K562 (cell line): ENCODE measurements around the gene PTGES3L. TPM values are rescaled to one million over a fixed set of nuclear protein-coding genes. Genes with fewer than 3 reads are reported as not detected.

Experiments
- CC2D1A ChIP-seq: fragments of 450-650 bp; IDR thresholded peaks from 2 replicates; pipeline ENCODE4 v1.6.1; 2017; ENCODE audit warnings: mild to moderate bottlenecking
- EP400 ChIP-seq: fragments of 450-650 bp; IDR thresholded peaks from 2 replicates; pipeline ENCODE4 v1.6.1; 2017; ENCODE audit warnings: antibody characterized with exemption, mild to moderate bottlenecking, moderate library complexity
- FIP1L1 ChIP-seq: fragments of 200-400 bp; formaldehyde crosslinking; IDR thresholded peaks from 2 replicates; pipeline ENCODE4 v1.6.1; 2018; ENCODE audit warnings: mild to moderate bottlenecking, low read depth, low read length; ENCODE audit not compliant: poor library complexity, severe bottlenecking
- HDGF ChIP-seq: fragments of 450-650 bp; IDR thresholded peaks from 2 replicates; pipeline ENCODE4 v1.6.1; 2016
- HOXB6 ChIP-seq: fragments of 250-450 bp; sonication (Bioruptor Pico); IDR thresholded peaks from 2 replicates; pipeline ENCODE4 v1.5.1; 2022; ENCODE audit warnings: mild to moderate bottlenecking, borderline replicate concordance
- LCOR ChIP-seq: sonication (generic); formaldehyde crosslinking; IDR thresholded peaks from 2 replicates; pipeline ENCODE4 v1.8.0; 2022; ENCODE audit warnings: mild to moderate bottlenecking, missing genetic modification reagents
- MBD1 ChIP-seq: fragments of 250-450 bp; sonication (Bioruptor Pico); IDR thresholded peaks from 2 replicates; pipeline ENCODE4 v1.8.0; 2022; ENCODE audit warnings: inconsistent platforms
- NFIX ChIP-seq: fragments of 250-450 bp; sonication (Bioruptor Pico); IDR thresholded peaks from 2 replicates; pipeline ENCODE4 v1.4.0; 2020; ENCODE audit warnings: low read depth, mild to moderate bottlenecking, moderate library complexity
- NR2C2 ChIP-seq, 2 experiments: fragments of 200-800 bp in 1 of 2; sonication (Bioruptor generic) in 1 of 2; sonication (generic) in 1 of 2; formaldehyde crosslinking in 1 of 2; IDR thresholded peaks; 2 replicates each; pipeline versions ENCODE4 v1.6.1 to v1.8.0; 2016 to 2022; ENCODE audit warnings: mild to moderate bottlenecking in 1 of 2, missing compliant biosample characterization in 1 of 2, missing genetic modification characterization in 1 of 2, missing genetic modification reagents in 1 of 2
- PHB2 ChIP-seq: fragments of 450-650 bp; IDR thresholded peaks from 2 replicates; pipeline ENCODE4 v1.6.1; 2017; ENCODE audit warnings: low read depth
- PHF21A ChIP-seq: fragments of 450-650 bp; IDR thresholded peaks from 2 replicates; pipeline ENCODE4 v1.6.1; 2017; ENCODE audit warnings: low read depth, borderline replicate concordance
- POU5F1 ChIP-seq: fragments of 150-350 bp; IDR thresholded peaks from 2 replicates; pipeline ENCODE4 v1.6.1; 2014; ENCODE audit warnings: borderline replicate concordance, low read length, low read depth, mild to moderate bottlenecking; ENCODE audit not compliant: partially characterized antibody
- SIRT6 ChIP-seq: IDR thresholded peaks from one replicate; pipeline ENCODE4 v1.6.1; 2012; ENCODE audit warnings: low read depth, mild to moderate bottlenecking, control low read depth, inconsistent platforms, low read length, moderate library complexity
- SRSF9 ChIP-seq: fragments of 200-400 bp; formaldehyde crosslinking; IDR thresholded peaks from 2 replicates; pipeline ENCODE4 v1.6.1; 2017; ENCODE audit warnings: low read depth, low read length, borderline replicate concordance
- TAF7 ChIP-seq: fragments of 450-650 bp; IDR thresholded peaks from 2 replicates; pipeline ENCODE4 v1.6.1; 2016; ENCODE audit warnings: missing genetic modification characterization, missing compliant biosample characterization
- THRAP3 ChIP-seq: fragments of 450-650 bp; IDR thresholded peaks from 2 replicates; pipeline ENCODE4 v1.6.1; 2016; ENCODE audit warnings: mild to moderate bottlenecking, inconsistent platforms, borderline replicate concordance
- XRCC5 ChIP-seq: fragments of 200-400 bp; formaldehyde crosslinking; IDR thresholded peaks from 2 replicates; pipeline ENCODE4 v1.6.1; 2017; ENCODE audit warnings: low read depth, mild to moderate bottlenecking, low read length
- ZBTB26 ChIP-seq: fragments of 450-650 bp; formaldehyde crosslinking; IDR thresholded peaks from 2 replicates; pipeline ENCODE4 v1.4.0; 2022; ENCODE audit warnings: missing genetic modification characterization
- ZEB2 ChIP-seq: fragments of 450-650 bp; IDR thresholded peaks from 2 replicates; pipeline ENCODE4 v1.6.1; 2016
- ZNF121 ChIP-seq: sonication (generic); formaldehyde crosslinking; conservative IDR thresholded peaks from 2 replicates; pipeline ENCODE4 v1.8.0; 2022; ENCODE audit warnings: missing genetic modification reagents
- ZNF354B ChIP-seq: fragments of 250-450 bp; sonication (Bioruptor Pico); IDR thresholded peaks from 2 replicates; pipeline ENCODE4 v1.4.0; 2020
- ZNF511 ChIP-seq: sonication (generic); formaldehyde crosslinking; IDR thresholded peaks from 2 replicates; pipeline ENCODE4 v1.8.0; 2022; ENCODE audit warnings: mild to moderate bottlenecking, missing genetic modification reagents
- ZNF518B ChIP-seq: fragments of 250-450 bp; sonication (Bioruptor Pico); IDR thresholded peaks from 2 replicates; pipeline ENCODE4 v1.5.0; 2021; ENCODE audit warnings: mild to moderate bottlenecking, moderate library complexity
- polyA plus RNA-seq, 8 experiments: library from polyadenylated mRNA; depleted of rRNA in 4 of 8; stranded (reverse) in 5 of 8; unstranded in 3 of 8; fragments of >200 nt; fragmentation: Nextera tagmentation in 2 of 8; fragmentation: Illumina TruSeq in 1 of 8; extraction: Ambion mirVana in 2 of 8; extraction: Trizol in 1 of 8; gene quantifications; 2 replicates each; pipeline versions ENCODE4 v1.2.1 to v1.2.3, GENCODE V29; 2011 to 2014; ENCODE audit warnings: inconsistent platforms in 1 of 8, missing spikeins in 1 of 8
- total RNA-seq, 7 experiments: library from RNA; depleted of rRNA in 6 of 7; stranded (reverse); fragments of >200 nt in 6 of 7; fragmentation: Illumina TruSeq in 2 of 7; extraction: Trizol in 2 of 7; gene quantifications; 2 replicates each; pipeline versions ENCODE4 v1.2.1 to v1.2.3, GENCODE V29; 2011 to 2021; ENCODE audit warnings: low replicate concordance in 1 of 7

Gene PTGES3L
- total and polyA plus RNA-seq, 9 of the 15 experiments (the other 6 are each of a cell fraction or from before 2014, with no cell fraction given) = 6.0 to 16.0 (median 9.6) TPM

- TF ChIP-seq MBD1 (no peak), PHF21A (no peak), ZBTB26 (CRISPR knock-in tag) (no peak), HOXB6 (CRISPR knock-in tag) (no peak), THRAP3 (no peak; the same call in none of the 2 replicates), ZNF518B (CRISPR knock-in tag) (no peak), ZNF511 (CRISPR knock-in tag) (no peak), SIRT6 (no peak), POU5F1 (peak; percentile 83), HDGF (no peak), TAF7 (tag) (no peak), ZNF354B (CRISPR knock-in tag) (no peak), LCOR (no peak), FIP1L1 (no peak), EP400 (peak; percentile 94), SRSF9 (no peak), ZNF121 (no peak), ZEB2 (no peak), XRCC5 (no peak), NFIX (CRISPR knock-in tag) (no peak), CC2D1A (0 out of 2 replicates have a peak, but pooled peaks have one; percentile 43), PHB2 (peak; percentile 30; the same call in 1 of the 2 replicates), NR2C2 (CRISPR knock-in tag; IDR thresholded peaks at IDR 0.05) (no peak), NR2C2 (tag; IDR thresholded peaks at IDR 0.05) (peak; percentile 46; the same call in 1 of the 2 replicates)
These were observed 15.5 kb downstream of the PTGES3L start, which contains the start of gene AARSD1 (continued) for GRCh38 chr17:42964161-42964932.
